ENCODE data around the gene IL10RB. TPM values are rescaled to one million over a fixed set of nuclear protein-coding genes. Genes with fewer than 3 reads are reported as not detected.

The IL10RB gene
- total RNA-seq, 1 experiment from 2014 or later: 3.1 TPM

DNA sequence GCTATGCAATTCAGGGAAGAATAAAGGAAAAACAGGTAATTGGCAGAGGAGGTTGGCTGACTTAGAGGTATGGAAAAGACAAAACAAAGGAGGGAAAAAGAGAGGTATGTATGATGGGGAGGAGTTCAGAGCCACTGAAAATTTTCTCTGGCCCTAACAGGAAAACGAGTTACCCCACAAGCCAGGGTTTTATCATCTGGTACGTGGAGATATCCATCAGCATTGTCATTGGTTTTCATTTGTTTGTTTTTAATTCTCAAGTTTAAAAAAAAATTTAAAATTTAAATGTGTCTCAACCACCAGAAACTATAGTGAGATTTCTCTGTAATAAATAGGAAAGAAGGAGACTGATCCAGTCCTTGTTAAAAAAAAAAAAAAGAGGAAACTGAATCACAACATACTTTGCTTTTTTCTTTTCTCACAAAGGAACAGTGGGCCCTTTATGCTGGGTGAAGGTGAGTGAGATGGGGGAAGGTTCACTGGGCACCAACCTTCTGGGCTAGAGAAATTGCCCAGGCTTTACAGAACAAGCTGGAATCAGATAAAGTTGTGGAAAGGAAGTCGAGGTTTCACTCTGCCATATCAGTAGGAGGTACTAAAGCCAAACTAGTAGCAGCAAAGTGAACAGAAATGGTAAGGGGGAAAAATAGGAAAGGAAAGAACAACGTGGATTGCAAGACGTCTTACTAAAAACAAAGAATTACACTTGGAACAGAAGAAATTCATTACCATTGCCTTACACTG is 33.7 kb upstream of the IL10RB start:
- TF ChIP-seq, protein P1, sequence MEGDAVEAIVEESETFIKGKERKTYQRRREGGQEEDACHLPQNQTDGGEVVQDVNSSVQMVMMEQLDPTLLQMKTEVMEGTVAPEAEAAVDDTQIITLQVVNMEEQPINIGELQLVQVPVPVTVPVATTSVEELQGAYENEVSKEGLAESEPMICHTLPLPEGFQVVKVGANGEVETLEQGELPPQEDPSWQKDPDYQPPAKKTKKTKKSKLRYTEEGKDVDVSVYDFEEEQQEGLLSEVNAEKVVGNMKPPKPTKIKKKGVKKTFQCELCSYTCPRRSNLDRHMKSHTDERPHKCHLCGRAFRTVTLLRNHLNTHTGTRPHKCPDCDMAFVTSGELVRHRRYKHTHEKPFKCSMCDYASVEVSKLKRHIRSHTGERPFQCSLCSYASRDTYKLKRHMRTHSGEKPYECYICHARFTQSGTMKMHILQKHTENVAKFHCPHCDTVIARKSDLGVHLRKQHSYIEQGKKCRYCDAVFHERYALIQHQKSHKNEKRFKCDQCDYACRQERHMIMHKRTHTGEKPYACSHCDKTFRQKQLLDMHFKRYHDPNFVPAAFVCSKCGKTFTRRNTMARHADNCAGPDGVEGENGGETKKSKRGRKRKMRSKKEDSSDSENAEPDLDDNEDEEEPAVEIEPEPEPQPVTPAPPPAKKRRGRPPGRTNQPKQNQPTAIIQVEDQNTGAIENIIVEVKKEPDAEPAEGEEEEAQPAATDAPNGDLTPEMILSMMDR (conservative IDR thresholded peaks at IDR 0.05): no peak
- Histone ChIP-seq H3K9ac (ENCODE audit: extremely low read depth, insufficient read length, low read length) (no peak overlapping the region), H2AFZ (ENCODE audit: low read length) (no peak overlapping the region), H3K56ac (ENCODE audit: insufficient read length, low read depth, low read length) (no peak overlapping the region), H3K23me2 (ENCODE audit: insufficient read length, low read depth, low read length, poor library complexity, severe bottlenecking) (peaks cover 13% of the 10 kb centered on the region), H2BK15ac (ENCODE audit: low read depth, low read length) (no peak overlapping the region), H3K79me2 (ENCODE audit: insufficient read depth, low read length) (no peaks in the 10 kb centered on the region), H2BK120ac (ENCODE audit: low read depth, low read length, poor library complexity, severe bottlenecking) (no peak overlapping the region), H4K20me1 (ENCODE audit: control insufficient read depth, insufficient read depth, insufficient read length) (no peaks in the 10 kb centered on the region), H3K27ac (ENCODE audit: insufficient read length, low read depth, low read length) (no peak overlapping the region), H3T11ph (ENCODE audit: low read length) (no peak overlapping the region), H3K9me3 (ENCODE audit: control insufficient read depth, low read depth, low read length) (no peaks in the 10 kb centered on the region), H2BK5ac (ENCODE audit: insufficient read length, low read length) (no peak overlapping the region), H4K5ac (ENCODE audit: insufficient read length, low read depth, low read length) (no peak overlapping the region), H3K4ac (ENCODE audit: low read depth, low read length) (no peak overlapping the region), H3K79me1 (ENCODE audit: insufficient read depth, low read depth, low read length, poor library complexity, severe bottlenecking) (no peaks in the 10 kb centered on the region), H3K27me3 (ENCODE audit: insufficient read depth, low read length) (no peaks in the 10 kb centered on the region), H3K4me1 (ENCODE audit: insufficient read depth, low read length) (peaks cover 5% of the 10 kb centered on the region; the same call in 1 of the 2 replicates), H3K14ac (ENCODE audit: insufficient read depth, low read length) (no peak overlapping the region), H2AK5ac (ENCODE audit: insufficient read length, low read length) (no peak overlapping the region), H4K8ac (replicated peaks; ENCODE audit: insufficient read length, low read depth, low read length) (no peak overlapping the region), H2BK12ac (ENCODE audit: insufficient read length, low read depth, low read length) (no peak overlapping the region), H4K91ac (ENCODE audit: insufficient read length, low read depth, low read length) (no peak overlapping the region), H3K4me2 (ENCODE audit: insufficient read depth, insufficient read length, low read length) (no peak overlapping the region), H2BK20ac (ENCODE audit: low read depth, low read length, poor library complexity, severe bottlenecking) (no peak overlapping the region), H3K18ac (ENCODE audit: insufficient read length, low read depth, low read length) (no peak overlapping the region), H3K23ac (ENCODE audit: insufficient read length, low read depth, low read length) (no peak overlapping the region)
- Mint-ChIP-seq H3K4me3 (no peak overlapping the region), H3K27ac (peak overlapping the region in 2 of 3 experiments; percentile 59 to 85; a peak in 3 of 7 replicates), H3K9me3 (peaks cover 16 to 19% of the 10 kb centered on the region in 2 experiments; a peak in 4 of 5 replicates), H3K4me1 (peaks cover 23 to 31% of the 10 kb centered on the region in 2 experiments), H3K36me3 (ENCODE audit: insufficient read depth in 1 of 3, low read depth in 3 of 3) (peaks cover 18 to 46% (median 28%) of the 10 kb centered on the region in 3 experiments), H3K27me3 (ENCODE audit: low read depth) (peaks cover 17% of the 10 kb centered on the region)
- DNase-seq: no peak
- WGBS (ENCODE audit: extremely low coverage, insufficient read length, low lambda C conversion rate): no CpG with 5 or more reads among the region's 5 CpGs

Measured in H9 (cell line).